K562 (cell line): ENCODE measurements around the gene MYO1D. TPM values are rescaled to one million over a fixed set of nuclear protein-coding genes. Genes with fewer than 3 reads are reported as not detected.

Experiments
- ATAC-seq: fragments of 200-7000 bp; cut with Tn5 transposase; 3 replicates; pipeline ENCODE4 v1.9.1; 2020; ENCODE audit warnings: moderate library complexity
- BruUV-seq: library from RNA; stranded (reverse); fragments of 400-500 nt; replicated peaks from 2 replicates; lab custom pipeline; 2021; lab: Mats Ljungman, UMichigan
- CTCF ChIA-PET: fragments of 300-600 bp; formaldehyde crosslinking; extraction: SDS; loops from one replicate; lab custom pipeline; 2021; ENCODE audit warnings: low intra/inter-chr PET ratio; lab: Yijun Ruan, JAX
- POLR2A ChIA-PET: fragments of 300-600, 350-650 bp; sonication (Branson Sonifier 250); formaldehyde crosslinking; extraction: SDS; loops from one replicate; lab custom pipeline; 2021; ENCODE audit warnings: antibody characterized with exemption, inconsistent platforms; lab: Yijun Ruan, JAX
- DNase-seq, 4 experiments: peaks; one replicate each; pipeline versions ENCODE4 v3.0.0 to v3.0.0-alpha.2; 2011 to 2018; ENCODE audit warnings: low spot score in 3 of 4, mixed read lengths in 3 of 4; ENCODE audit errors: extremely low read depth in 1 of 4
- FAIRE-seq: peaks from 2 replicates; lab custom pipeline; 2011; peaks lifted over from hg19 to GRCh38; lab: Jason Lieb, UNC
- H2AFZ ChIP-seq: 2 replicates; pipeline ENCODE4 v1.6.0; 2011; ENCODE audit warnings: low read depth, low read length, control low read depth, inconsistent platforms
- H3K27ac ChIP-seq: fragments of 200-600 bp; 3 replicates; pipeline ENCODE4 v1.8.0; 2011; ENCODE audit warnings: low read depth, mild to moderate bottlenecking, control low read depth, inconsistent platforms, low read length, moderate library complexity, mixed read lengths; ENCODE audit errors: extremely low read depth
- H3K27me3 ChIP-seq, 2 experiments: fragments of 300-600 bp in 1 of 2; 2 replicates in 1 of 2; 3 replicates in 1 of 2; pipeline versions ENCODE4 v1.6.0 to v1.8.0; 2011; ENCODE audit warnings: inconsistent platforms in 2 of 2, low read length in 2 of 2, mild to moderate bottlenecking in 1 of 2, mixed read lengths in 1 of 2, moderate library complexity in 1 of 2; ENCODE audit not compliant: control insufficient read depth in 2 of 2, insufficient read depth in 2 of 2
- H3K36me3 ChIP-seq: fragments of 300-600 bp; 3 replicates; pipeline ENCODE4 v1.8.0; 2011; ENCODE audit warnings: mild to moderate bottlenecking, low read length, inconsistent platforms; ENCODE audit not compliant: control insufficient read depth, insufficient read depth
- H3K4me1 ChIP-seq, 2 experiments: fragments of 200-600 bp in 1 of 2; replicated peaks in 1 of 2; 2 replicates in 1 of 2; 3 replicates in 1 of 2; pipeline versions ENCODE4 v1.5.1 to v1.8.0; 2011; ENCODE audit warnings: inconsistent platforms in 2 of 2, low read length in 2 of 2, mild to moderate bottlenecking in 1 of 2, mixed read lengths in 1 of 2, moderate library complexity in 1 of 2; ENCODE audit not compliant: control insufficient read depth in 2 of 2, insufficient read depth in 2 of 2
- H3K4me2 ChIP-seq: 2 replicates; pipeline ENCODE4 v1.6.1; 2011; ENCODE audit warnings: low read length, control low read depth, inconsistent platforms, mixed read lengths; ENCODE audit not compliant: insufficient read depth
- H3K4me3 ChIP-seq: fragments of 200-600 bp; sonication (generic), shearing (Covaris generic); 2 replicates; pipeline ENCODE4 v1.5.1; 2016; ENCODE audit warnings: control low read depth, inconsistent platforms
- H3K79me2 ChIP-seq: fragments of 200-600 bp; 3 replicates; pipeline ENCODE4 v1.8.0; 2011; ENCODE audit warnings: low read length, inconsistent platforms; ENCODE audit not compliant: control insufficient read depth, insufficient read depth
- H3K9ac ChIP-seq, 2 experiments: 2 replicates each; pipeline versions ENCODE4 v1.6.0 to v1.6.1; 2011; ENCODE audit warnings: low read depth in 2 of 2, low read length in 2 of 2, control low read depth in 1 of 2, inconsistent platforms in 1 of 2, mild to moderate bottlenecking in 1 of 2, mixed read lengths in 1 of 2; ENCODE audit not compliant: insufficient read depth in 1 of 2
- H3K9me1 ChIP-seq: one replicate; pipeline ENCODE4 v1.6.0; 2011; ENCODE audit warnings: inconsistent platforms, mild to moderate bottlenecking, low read length, moderate library complexity; ENCODE audit not compliant: control insufficient read depth, insufficient read depth
- H3K9me3 ChIP-seq: replicated peaks from 2 replicates; pipeline ENCODE4 v1.5.1; 2011; ENCODE audit warnings: low read depth, low read length, inconsistent platforms; ENCODE audit not compliant: control insufficient read depth, insufficient read depth
- H4K20me1 ChIP-seq: replicated peaks from 2 replicates; pipeline ENCODE4 v1.6.1; 2011; ENCODE audit warnings: low read length, inconsistent platforms, mixed read lengths; ENCODE audit not compliant: control insufficient read depth, insufficient read depth
- ARHGAP35 ChIP-seq: fragments of 450-650 bp; IDR thresholded peaks from 2 replicates; pipeline ENCODE4 v1.6.1; 2018; ENCODE audit not compliant: partially characterized antibody
- C11orf30 ChIP-seq: fragments of 450-650 bp; IDR thresholded peaks from 2 replicates; pipeline ENCODE4 v1.6.1; 2016; ENCODE audit warnings: low read depth, mild to moderate bottlenecking
- HMGN3 ChIP-seq: IDR thresholded peaks from 2 replicates; pipeline ENCODE4 v1.6.1; 2011; ENCODE audit warnings: borderline replicate concordance, low read depth, mild to moderate bottlenecking, mixed read lengths, low read length; ENCODE audit not compliant: insufficient read length; ENCODE audit errors: extremely low read depth
- KHSRP ChIP-seq: fragments of 450-650 bp; IDR thresholded peaks from 2 replicates; pipeline ENCODE4 v1.6.1; 2017
- MTA3 ChIP-seq: fragments of 450-650 bp; formaldehyde crosslinking; IDR thresholded peaks from 2 replicates; pipeline ENCODE4 v1.6.1; 2017; ENCODE audit warnings: mild to moderate bottlenecking, borderline replicate concordance
- POLR3A ChIP-seq: IDR thresholded peaks from 2 replicates; pipeline ENCODE4 v1.6.1; 2011; ENCODE audit warnings: borderline replicate concordance, mild to moderate bottlenecking, moderate library complexity; ENCODE audit not compliant: insufficient read length, insufficient read depth; ENCODE audit errors: extremely low read depth
- RHOXF2B ChIP-seq: fragments of 250-450 bp; sonication (Bioruptor Pico); conservative IDR thresholded peaks from 2 replicates; pipeline ENCODE4 v1.5.1; 2021
- TCF7L2 ChIP-seq: fragments of 150-350 bp; IDR thresholded peaks from 2 replicates; pipeline ENCODE4 v1.6.1; 2016; ENCODE audit warnings: low read depth, mild to moderate bottlenecking, low read length, moderate library complexity
- ZBTB11 ChIP-seq, 3 experiments: fragments of 200-800 bp in 1 of 3; fragments of 250-450 bp in 1 of 3; fragments of 450-650 bp in 1 of 3; sonication (Bioruptor Pico) in 1 of 3; sonication (Bioruptor generic) in 1 of 3; formaldehyde crosslinking in 1 of 3; IDR thresholded peaks; 2 replicates each; pipeline versions ENCODE4 v1.6.1 to v1.8.0; 2016 to 2022; ENCODE audit warnings: mild to moderate bottlenecking in 2 of 3, missing genetic modification characterization in 2 of 3, missing compliant biosample characterization in 1 of 3, moderate library complexity in 1 of 3
- ZKSCAN1 ChIP-seq: fragments of 150-350 bp; IDR thresholded peaks from 2 replicates; pipeline ENCODE4 v1.6.1; 2016; ENCODE audit warnings: low read depth, low read length
- ZNF3 ChIP-seq: fragments of 250-450 bp; sonication (Bioruptor Pico); IDR thresholded peaks from 2 replicates; pipeline ENCODE4 v1.5.0; 2021; ENCODE audit warnings: mild to moderate bottlenecking, moderate library complexity
- in situ Hi-C: fragments of 300-500 bp; cut with MboI; formaldehyde crosslinking; loops from 4 replicates; pipeline ENCODE4 v1.15.0; 2018; ENCODE audit warnings: inconsistent platforms, mixed read lengths
- intact Hi-C: fragments of 100-400 bp; cut with micrococcal nuclease; formaldehyde crosslinking; loops from 2 replicates; pipeline ENCODE4 v1.14.2; 2022
- polyA plus RNA-seq, 8 experiments: library from polyadenylated mRNA; depleted of rRNA in 4 of 8; stranded (reverse) in 5 of 8; unstranded in 3 of 8; fragments of >200 nt; fragmentation: Nextera tagmentation in 2 of 8; fragmentation: Illumina TruSeq in 1 of 8; extraction: Ambion mirVana in 2 of 8; extraction: Trizol in 1 of 8; gene quantifications; 2 replicates each; pipeline versions ENCODE4 v1.2.1 to v1.2.3, GENCODE V29; 2011 to 2014; ENCODE audit warnings: inconsistent platforms in 1 of 8, missing spikeins in 1 of 8
- total RNA-seq, 7 experiments: library from RNA; depleted of rRNA in 6 of 7; stranded (reverse); fragments of >200 nt in 6 of 7; fragmentation: Illumina TruSeq in 2 of 7; extraction: Trizol in 2 of 7; gene quantifications; 2 replicates each; pipeline versions ENCODE4 v1.2.1 to v1.2.3, GENCODE V29; 2011 to 2021; ENCODE audit warnings: low replicate concordance in 1 of 7
- TF ChIP-seq, protein P1 (sequence below): sonication (generic); formaldehyde crosslinking; IDR thresholded peaks from 2 replicates; pipeline ENCODE4 v1.8.0; 2023; ENCODE audit warnings: missing genetic modification reagents, mild to moderate bottlenecking, borderline replicate concordance
- TF ChIP-seq, protein P2 (sequence below): fragments of 200-800 bp; sonication (Bioruptor generic); IDR thresholded peaks from 2 replicates; pipeline ENCODE4 v1.6.1; 2017; ENCODE audit warnings: missing genetic modification characterization, missing compliant biosample characterization

The MYO1D gene
- total and polyA plus RNA-seq, 9 of the 15 experiments (the other 6 are each of a cell fraction or from before 2014, with no cell fraction given) = 2.1 to 71.2 (median 45.4) TPM

- H3K27me3 ChIP-seq = no peaks in the 10 kb centered on the region
- no peak overlapping the region for H3K27ac ChIP-seq
- ATAC-seq (no peak), FAIRE-seq (no peak), DNase-seq (no peak)
- peaks cover 15% of the 10 kb centered on the region for H3K36me3 ChIP-seq
- intact Hi-C loops (no loop called here), in situ Hi-C loops (no loop called here)
- no TSS peak for BruUV-seq
- no peak overlapping the region for H3K4me3 ChIP-seq
- no peaks in the 10 kb centered on the region for H4K20me1 ChIP-seq
- H3K4me1 ChIP-seq = peaks cover 5 to 14% of the 10 kb centered on the region in 2 experiments; a peak in 4 of 5 replicates
- H3K4me2 ChIP-seq = no peak overlapping the region
- TF ChIP-seq, protein P1, sequence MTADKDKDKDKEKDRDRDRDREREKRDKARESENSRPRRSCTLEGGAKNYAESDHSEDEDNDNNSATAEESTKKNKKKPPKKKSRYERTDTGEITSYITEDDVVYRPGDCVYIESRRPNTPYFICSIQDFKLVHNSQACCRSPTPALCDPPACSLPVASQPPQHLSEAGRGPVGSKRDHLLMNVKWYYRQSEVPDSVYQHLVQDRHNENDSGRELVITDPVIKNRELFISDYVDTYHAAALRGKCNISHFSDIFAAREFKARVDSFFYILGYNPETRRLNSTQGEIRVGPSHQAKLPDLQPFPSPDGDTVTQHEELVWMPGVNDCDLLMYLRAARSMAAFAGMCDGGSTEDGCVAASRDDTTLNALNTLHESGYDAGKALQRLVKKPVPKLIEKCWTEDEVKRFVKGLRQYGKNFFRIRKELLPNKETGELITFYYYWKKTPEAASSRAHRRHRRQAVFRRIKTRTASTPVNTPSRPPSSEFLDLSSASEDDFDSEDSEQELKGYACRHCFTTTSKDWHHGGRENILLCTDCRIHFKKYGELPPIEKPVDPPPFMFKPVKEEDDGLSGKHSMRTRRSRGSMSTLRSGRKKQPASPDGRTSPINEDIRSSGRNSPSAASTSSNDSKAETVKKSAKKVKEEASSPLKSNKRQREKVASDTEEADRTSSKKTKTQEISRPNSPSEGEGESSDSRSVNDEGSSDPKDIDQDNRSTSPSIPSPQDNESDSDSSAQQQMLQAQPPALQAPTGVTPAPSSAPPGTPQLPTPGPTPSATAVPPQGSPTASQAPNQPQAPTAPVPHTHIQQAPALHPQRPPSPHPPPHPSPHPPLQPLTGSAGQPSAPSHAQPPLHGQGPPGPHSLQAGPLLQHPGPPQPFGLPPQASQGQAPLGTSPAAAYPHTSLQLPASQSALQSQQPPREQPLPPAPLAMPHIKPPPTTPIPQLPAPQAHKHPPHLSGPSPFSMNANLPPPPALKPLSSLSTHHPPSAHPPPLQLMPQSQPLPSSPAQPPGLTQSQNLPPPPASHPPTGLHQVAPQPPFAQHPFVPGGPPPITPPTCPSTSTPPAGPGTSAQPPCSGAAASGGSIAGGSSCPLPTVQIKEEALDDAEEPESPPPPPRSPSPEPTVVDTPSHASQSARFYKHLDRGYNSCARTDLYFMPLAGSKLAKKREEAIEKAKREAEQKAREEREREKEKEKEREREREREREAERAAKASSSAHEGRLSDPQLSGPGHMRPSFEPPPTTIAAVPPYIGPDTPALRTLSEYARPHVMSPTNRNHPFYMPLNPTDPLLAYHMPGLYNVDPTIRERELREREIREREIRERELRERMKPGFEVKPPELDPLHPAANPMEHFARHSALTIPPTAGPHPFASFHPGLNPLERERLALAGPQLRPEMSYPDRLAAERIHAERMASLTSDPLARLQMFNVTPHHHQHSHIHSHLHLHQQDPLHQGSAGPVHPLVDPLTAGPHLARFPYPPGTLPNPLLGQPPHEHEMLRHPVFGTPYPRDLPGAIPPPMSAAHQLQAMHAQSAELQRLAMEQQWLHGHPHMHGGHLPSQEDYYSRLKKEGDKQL (CRISPR knock-in tag) = no peak
- TF ChIP-seq TCF7L2 (no peak), ZNF3 (CRISPR knock-in tag) (no peak), POLR3A (no peak), RHOXF2B (no peak), ARHGAP35 (no peak), HMGN3 (no peak), KHSRP (no peak), ZBTB11 (CRISPR knock-in tag; IDR thresholded peaks at IDR 0.05) (no peak), MTA3 (no peak), C11orf30 (no peak), ZKSCAN1 (no peak)
- TF ChIP-seq, protein P2, sequence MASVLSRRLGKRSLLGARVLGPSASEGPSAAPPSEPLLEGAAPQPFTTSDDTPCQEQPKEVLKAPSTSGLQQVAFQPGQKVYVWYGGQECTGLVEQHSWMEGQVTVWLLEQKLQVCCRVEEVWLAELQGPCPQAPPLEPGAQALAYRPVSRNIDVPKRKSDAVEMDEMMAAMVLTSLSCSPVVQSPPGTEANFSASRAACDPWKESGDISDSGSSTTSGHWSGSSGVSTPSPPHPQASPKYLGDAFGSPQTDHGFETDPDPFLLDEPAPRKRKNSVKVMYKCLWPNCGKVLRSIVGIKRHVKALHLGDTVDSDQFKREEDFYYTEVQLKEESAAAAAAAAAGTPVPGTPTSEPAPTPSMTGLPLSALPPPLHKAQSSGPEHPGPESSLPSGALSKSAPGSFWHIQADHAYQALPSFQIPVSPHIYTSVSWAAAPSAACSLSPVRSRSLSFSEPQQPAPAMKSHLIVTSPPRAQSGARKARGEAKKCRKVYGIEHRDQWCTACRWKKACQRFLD (CRISPR knock-in tag) = no peak
- no peak overlapping the region for H2AFZ ChIP-seq
- H3K9me1 ChIP-seq = no peaks in the 10 kb centered on the region
- ChIA-PET POLR2A (no interaction called here), CTCF (no interaction called here)
- peaks cover 8% of the 10 kb centered on the region for H3K9me3 ChIP-seq
- no peaks in the 10 kb centered on the region for H3K79me2 ChIP-seq
- H3K9ac ChIP-seq = no peak overlapping the region
These were observed 149.2 kb downstream of the MYO1D start for GRCh38 chr17:32727681-32728080.
